LNCAP (cell line): ENCODE results near the gene NF2.

Source experiments
- TF ChIP-seq, protein P1 (sequence below): fragments of 450-650 bp; IDR thresholded peaks from 2 replicates; pipeline ENCODE4 v1.5.1; 2017; ENCODE audit warnings: mild to moderate bottlenecking

The NF2 gene

DNA sequence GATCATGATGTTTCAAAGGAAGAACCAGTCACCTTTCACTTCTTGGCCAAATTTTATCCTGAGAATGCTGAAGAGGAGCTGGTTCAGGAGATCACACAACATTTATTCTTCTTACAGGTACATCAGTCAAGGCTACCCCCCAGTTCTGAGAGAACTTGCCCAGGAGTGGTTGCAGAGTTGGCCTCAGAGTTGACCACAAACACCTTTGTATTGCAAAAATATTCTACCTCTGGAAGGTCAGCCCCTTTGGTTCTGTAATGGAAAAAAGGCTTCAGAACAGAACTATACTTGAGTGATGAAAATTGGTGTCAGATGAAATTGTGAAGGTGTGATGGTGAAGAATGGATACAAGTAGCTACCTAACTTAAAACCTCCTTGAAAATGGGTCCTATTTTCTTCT, 35.7 kb downstream of the NF2 start:
- TF ChIP-seq, protein P1, sequence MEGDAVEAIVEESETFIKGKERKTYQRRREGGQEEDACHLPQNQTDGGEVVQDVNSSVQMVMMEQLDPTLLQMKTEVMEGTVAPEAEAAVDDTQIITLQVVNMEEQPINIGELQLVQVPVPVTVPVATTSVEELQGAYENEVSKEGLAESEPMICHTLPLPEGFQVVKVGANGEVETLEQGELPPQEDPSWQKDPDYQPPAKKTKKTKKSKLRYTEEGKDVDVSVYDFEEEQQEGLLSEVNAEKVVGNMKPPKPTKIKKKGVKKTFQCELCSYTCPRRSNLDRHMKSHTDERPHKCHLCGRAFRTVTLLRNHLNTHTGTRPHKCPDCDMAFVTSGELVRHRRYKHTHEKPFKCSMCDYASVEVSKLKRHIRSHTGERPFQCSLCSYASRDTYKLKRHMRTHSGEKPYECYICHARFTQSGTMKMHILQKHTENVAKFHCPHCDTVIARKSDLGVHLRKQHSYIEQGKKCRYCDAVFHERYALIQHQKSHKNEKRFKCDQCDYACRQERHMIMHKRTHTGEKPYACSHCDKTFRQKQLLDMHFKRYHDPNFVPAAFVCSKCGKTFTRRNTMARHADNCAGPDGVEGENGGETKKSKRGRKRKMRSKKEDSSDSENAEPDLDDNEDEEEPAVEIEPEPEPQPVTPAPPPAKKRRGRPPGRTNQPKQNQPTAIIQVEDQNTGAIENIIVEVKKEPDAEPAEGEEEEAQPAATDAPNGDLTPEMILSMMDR = no peak

DNA sequence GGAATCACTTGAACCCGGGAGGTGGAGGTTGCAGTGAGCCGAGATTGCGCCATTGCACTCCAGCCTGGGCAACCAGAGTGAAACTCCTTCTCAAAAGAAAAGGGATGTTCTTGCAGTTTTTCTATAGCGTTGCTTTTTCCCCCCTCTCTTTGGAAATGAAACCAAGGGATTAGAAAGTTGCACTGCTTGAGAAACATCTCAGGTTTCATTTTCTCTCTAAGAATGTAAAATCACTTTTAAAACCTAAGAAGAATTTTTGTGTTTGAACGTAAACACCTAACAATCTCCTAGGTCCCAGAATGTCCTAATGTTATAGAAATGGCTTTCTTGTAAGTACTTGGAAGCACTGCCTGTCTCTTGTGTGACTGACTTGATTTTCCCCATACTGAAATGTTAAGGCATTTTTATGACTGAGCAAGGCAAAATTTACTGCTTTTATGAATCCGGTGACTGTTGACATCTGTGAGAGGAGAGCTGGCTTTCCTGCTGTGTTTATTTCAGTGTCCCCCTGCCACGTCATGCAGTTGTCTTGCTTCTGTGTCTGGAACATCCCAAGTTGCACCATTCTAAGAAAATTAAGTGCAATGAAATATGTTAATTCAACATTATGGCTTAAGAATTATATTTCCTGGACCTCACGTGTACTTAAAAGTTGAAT, 37.7 kb downstream of the NF2 start:
- TF ChIP-seq, protein P1 = no peak

DNA sequence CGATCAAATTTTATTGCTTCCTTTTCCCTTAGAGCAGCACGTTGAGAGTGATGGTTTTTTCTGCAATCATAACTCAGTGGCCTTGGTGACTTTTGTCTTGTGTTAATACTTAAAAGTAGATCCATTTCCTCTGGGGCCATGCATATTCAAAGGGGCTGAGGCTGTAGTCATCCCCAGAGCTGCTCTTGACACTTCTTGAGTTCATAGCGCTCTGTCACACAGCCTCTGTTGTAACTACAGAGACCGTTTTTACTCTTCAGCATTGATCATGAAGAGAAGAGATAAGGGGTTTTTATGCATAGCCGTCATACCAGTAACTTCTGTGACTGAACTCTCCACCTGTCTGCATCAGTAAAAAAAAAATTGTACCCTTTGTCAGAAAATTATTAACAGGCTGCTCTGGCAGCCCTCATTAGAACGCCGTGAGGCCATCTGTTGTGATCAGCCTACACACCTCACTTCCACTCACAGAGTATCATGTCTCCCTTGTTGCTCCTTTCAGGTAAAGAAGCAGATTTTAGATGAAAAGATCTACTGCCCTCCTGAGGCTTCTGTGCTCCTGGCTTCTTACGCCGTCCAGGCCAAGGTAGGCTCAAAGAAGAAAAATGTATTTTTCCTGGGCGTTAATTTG, 38.4 kb downstream of the NF2 start:
- TF ChIP-seq, protein P1 = no peak

GRCh38 chr22:29642694-29643093, 39.3 kb downstream of the NF2 start:
- TF ChIP-seq, protein P1 = no peak

DNA sequence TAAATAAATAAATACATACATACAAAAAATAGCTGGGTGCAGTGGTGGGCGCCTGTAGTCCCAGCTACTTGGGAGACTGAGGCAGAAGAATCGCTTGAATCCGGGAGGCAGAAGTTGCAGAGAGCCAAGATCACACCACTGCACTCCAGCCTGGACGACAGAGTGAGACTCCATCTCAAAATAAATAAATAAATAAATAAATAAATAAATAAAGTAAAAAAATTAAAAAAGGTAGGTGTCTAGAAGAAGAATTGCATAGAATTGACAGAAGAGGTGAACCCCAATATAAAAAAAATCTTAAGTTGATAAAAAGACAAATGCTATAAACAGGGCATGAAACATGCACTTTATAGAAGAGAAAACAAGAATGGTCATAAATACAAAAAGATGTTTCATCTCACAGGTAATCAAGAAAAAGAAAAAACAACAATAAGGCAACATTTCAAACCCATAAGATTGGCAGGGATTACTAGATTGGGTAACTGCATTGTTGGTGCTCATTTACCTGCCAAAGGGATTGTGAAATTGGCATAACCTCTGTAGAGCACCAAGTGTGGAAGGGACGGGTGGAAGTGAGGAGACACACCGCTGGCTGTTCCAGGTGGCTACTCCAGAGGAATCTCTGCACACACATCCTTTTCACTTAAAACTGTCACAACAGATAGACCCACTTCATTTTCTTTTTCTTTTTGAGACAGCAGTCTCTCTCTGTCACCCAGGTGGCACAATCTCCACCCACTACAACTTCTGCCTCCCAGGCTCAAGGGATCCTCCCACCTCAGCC, 44.7 kb downstream of the NF2 start:
- TF ChIP-seq, protein P1 = no peak

DNA sequence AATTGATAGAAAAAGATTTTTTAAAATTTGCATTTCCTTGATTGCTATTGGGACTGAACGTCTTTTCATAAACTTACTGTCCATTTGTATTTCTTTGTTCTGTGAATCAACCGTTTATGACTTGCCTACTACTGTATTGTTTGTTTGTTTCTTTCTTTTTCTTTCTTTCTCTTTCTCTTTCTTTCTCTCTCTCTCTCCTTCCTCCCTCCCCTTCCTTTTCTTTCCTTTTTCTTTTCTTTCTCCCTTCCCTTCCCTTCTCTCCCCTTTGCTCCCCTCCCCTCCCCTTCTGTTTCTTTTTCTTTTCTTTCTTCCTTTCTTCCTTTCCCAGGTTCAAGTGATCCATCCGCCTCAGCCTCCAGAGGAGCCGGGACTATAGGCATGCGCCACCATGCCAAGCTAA, 46.9 kb downstream of the NF2 start:
- TF ChIP-seq, protein P1 = no peak

DNA sequence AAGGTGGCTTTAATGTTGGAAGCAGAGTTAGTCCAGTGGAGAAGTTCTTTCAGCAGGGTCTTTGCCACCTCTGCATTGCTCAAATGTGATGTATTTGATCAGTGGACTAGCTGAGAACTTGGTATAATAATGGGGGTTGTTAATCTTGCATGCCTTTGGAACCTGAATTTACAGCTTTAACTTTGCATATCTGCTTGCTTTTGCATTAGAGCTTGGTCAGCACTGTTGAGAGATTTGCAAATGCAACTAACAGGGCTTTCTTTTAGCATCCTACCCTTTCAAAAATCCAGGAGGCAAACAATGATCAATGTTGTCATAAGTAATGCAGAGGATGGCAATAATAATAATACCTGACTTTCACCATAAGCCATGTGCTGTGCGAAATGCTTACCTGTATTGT, 48.2 kb downstream of the NF2 start:
- TF ChIP-seq, protein P1 = no peak
